ENCODE data around the gene NRG3.

The NRG3 gene

DNA sequence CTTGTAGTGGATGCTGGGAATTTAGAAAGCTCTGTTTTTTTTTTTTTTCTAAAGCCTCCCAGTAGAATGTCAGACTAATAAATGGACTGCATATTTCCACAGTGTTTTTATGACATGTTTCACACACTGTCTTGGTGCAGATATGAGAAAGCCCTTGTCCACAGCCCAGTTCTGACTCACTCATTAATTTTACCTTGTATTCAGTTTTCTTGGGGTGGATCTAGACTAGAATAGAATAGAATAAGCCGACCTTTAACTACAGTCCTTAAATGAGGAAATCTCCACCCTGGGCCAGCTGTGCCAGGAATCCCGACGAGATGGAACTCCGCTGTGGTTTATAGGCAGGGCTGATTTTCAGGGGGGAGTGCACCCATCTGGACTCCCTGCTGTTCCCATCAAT is 274.7 kb downstream of the NRG3 start:
- no peak for DNase-seq (ENCODE audit: extremely low read depth, low read depth)
- TF ChIP-seq, protein P1, sequence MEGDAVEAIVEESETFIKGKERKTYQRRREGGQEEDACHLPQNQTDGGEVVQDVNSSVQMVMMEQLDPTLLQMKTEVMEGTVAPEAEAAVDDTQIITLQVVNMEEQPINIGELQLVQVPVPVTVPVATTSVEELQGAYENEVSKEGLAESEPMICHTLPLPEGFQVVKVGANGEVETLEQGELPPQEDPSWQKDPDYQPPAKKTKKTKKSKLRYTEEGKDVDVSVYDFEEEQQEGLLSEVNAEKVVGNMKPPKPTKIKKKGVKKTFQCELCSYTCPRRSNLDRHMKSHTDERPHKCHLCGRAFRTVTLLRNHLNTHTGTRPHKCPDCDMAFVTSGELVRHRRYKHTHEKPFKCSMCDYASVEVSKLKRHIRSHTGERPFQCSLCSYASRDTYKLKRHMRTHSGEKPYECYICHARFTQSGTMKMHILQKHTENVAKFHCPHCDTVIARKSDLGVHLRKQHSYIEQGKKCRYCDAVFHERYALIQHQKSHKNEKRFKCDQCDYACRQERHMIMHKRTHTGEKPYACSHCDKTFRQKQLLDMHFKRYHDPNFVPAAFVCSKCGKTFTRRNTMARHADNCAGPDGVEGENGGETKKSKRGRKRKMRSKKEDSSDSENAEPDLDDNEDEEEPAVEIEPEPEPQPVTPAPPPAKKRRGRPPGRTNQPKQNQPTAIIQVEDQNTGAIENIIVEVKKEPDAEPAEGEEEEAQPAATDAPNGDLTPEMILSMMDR (IDR thresholded peaks at IDR 0.05; ENCODE audit: low read depth, low read length, missing control alignments): no peak
- no peak overlapping the region for H3K4me3 ChIP-seq (replicated peaks; ENCODE audit: low read depth, low read length)

DNA sequence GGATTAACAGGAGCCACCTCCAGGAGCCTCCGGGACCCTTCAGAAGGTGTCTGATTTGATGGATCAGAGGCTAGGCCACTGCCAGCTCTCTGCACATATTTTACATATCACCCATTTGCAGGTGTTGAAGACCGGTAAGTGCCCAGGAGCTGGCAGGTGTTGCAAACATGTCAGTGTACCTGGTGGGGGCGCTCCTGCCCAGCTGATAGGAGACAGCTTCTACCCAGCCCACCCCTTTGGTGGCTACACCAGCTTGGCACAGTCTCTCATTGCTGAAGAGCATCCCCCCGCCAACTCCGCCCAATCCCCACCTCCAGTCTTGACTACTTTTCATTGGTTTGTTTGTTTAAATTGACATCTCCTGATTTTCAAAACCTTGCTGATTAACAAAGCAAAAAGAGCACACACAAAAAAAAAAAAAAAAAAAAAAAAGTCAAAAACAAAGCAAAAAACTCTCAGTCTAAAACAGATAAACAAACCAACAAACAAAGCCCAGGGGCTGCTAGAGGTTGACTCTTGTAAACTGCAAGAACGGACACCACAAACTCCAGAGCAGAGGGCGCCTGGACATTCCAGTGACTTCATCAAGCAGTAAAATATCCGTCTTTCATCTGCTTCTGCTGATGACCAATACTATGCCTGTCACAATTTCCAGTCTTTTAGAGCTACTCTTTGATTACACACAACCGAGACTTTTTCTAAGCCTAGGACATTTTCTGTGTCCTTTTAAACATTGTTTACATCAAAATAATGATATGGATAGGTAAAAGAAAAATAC is 275.3 kb downstream of the NRG3 start:
- TF ChIP-seq, protein P1 (IDR thresholded peaks at IDR 0.05; ENCODE audit: low read depth, low read length, missing control alignments): no peak
- DNase-seq (ENCODE audit: extremely low read depth, low read depth): no peak
- no peak overlapping the region for H3K4me3 ChIP-seq (replicated peaks; ENCODE audit: low read depth, low read length)

DNA sequence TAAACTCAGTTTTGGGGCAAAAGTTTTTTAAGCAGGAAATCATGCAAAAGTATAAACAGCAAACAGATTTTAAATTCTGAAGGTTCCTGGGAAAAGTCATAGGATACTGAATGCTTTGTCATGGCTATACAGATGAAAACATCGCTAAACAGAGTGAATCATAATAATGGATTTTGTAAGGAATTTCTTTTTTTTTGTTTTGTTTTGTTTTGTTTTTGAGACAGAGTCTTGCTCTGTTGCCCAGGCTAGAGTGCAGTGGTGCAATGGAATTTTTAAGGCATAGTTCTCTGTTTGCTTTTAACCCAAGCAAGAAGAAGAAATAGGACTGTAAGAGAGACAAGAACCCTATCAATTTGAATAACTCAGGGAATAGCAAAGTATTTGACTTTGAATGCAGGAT is 285.3 kb downstream of the NRG3 start:
- no peak for DNase-seq (ENCODE audit: extremely low read depth, low read depth)
- TF ChIP-seq, protein P1 (IDR thresholded peaks at IDR 0.05; ENCODE audit: low read depth, low read length, missing control alignments): no peak
- no peak overlapping the region for H3K4me3 ChIP-seq (replicated peaks; ENCODE audit: low read depth, low read length)

GRCh38 chr10:82161264-82161663 is 286.3 kb downstream of the NRG3 start:
- no peak for DNase-seq (ENCODE audit: extremely low read depth, low read depth)
- TF ChIP-seq, protein P1 (IDR thresholded peaks at IDR 0.05; ENCODE audit: low read depth, low read length, missing control alignments): no peak
- H3K4me3 ChIP-seq (replicated peaks; ENCODE audit: low read depth, low read length): no peak overlapping the region

DNA sequence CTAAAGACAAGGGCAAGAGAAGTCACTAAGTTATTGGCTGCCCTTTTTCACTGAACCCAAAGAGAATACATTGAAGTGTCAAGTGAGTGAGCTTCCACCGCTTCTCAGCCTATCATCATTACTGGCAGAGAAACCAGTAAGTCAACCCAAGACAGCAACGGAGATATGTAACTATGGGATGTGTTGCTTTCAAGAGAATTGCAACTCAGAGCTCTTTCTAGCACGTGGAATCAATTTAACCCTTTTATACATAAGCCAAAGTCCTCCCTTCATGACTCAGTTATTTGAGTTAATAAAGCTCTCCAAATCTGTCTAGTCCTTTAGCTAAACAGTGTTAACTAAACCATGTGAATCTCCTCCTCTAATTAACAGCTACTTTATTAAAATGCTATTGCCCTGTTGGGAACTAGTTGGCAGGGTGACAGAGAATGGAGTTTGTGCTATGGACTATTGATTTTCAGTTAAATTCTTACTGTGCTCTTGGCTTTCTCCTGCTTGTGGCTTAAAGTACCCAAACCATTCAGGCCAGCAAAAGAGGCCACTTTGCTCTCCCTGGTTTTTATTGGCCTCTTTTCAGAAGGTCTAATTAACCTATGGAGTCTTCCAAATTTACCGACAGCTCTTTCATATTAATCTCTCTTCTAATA is 287.7 kb downstream of the NRG3 start:
- no peak for DNase-seq (ENCODE audit: extremely low read depth, low read depth)
- TF ChIP-seq, protein P1 (IDR thresholded peaks at IDR 0.05; ENCODE audit: low read depth, low read length, missing control alignments): no peak
- H3K4me3 ChIP-seq (replicated peaks; ENCODE audit: low read depth, low read length): no peak overlapping the region

DNA sequence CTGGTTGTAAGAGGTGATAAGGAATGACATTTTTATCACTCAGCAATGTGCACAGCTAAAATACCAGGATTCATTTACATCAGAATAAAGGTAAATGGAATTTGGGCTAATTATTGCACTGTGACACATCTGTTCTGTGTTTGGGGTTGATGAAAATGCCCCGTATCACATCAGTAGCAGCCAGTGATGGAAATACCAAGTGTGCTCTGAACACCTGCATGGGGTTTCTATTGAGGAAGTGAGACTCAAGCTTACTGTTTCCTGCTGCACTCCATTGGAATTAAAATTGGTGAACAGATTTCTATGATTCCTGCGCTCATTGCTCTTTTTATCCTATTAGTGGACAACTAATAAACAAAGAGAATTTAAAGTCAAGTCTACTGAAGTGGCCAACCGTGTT is 296.9 kb downstream of the NRG3 start:
- H3K4me3 ChIP-seq (replicated peaks; ENCODE audit: low read depth, low read length): no peak overlapping the region
- DNase-seq (ENCODE audit: extremely low read depth, low read depth): no peak
- TF ChIP-seq, protein P1 (IDR thresholded peaks at IDR 0.05; ENCODE audit: low read depth, low read length, missing control alignments): no peak
